ENCODE results near the gene UPF1. TPM values are rescaled to one million over a fixed set of nuclear protein-coding genes. Genes with fewer than 3 reads are reported as not detected.

Gene UPF1
- total and polyA plus RNA-seq, 10 donors = 31.2 to 161 (median 84.4) TPM

- TF ChIP-seq, protein P1, sequence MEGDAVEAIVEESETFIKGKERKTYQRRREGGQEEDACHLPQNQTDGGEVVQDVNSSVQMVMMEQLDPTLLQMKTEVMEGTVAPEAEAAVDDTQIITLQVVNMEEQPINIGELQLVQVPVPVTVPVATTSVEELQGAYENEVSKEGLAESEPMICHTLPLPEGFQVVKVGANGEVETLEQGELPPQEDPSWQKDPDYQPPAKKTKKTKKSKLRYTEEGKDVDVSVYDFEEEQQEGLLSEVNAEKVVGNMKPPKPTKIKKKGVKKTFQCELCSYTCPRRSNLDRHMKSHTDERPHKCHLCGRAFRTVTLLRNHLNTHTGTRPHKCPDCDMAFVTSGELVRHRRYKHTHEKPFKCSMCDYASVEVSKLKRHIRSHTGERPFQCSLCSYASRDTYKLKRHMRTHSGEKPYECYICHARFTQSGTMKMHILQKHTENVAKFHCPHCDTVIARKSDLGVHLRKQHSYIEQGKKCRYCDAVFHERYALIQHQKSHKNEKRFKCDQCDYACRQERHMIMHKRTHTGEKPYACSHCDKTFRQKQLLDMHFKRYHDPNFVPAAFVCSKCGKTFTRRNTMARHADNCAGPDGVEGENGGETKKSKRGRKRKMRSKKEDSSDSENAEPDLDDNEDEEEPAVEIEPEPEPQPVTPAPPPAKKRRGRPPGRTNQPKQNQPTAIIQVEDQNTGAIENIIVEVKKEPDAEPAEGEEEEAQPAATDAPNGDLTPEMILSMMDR (IDR thresholded peaks at IDR 0.05 in 8 of 11, conservative IDR thresholded peaks at IDR 0.05 in 3 of 11) = peak in 7 of 11 experiments; percentile 9 to 39 (median 27)
- peak in 1 of 3 donors; percentile 12 for TF ChIP-seq POLR2AphosphoS5 (IDR thresholded peaks at IDR 0.05)
- no peak for TF ChIP-seq POLR2A (IDR thresholded peaks at IDR 0.05)
- intact Hi-C loops (cut with DNase I; ENCODE audit: low total_unique reads) = no loop called here
- H3K9me3 ChIP-seq = no peaks in the 10 kb centered on the region
- H3K4me3 ChIP-seq = peak overlapping the region; percentile 12 to 67 (median 33)
- peaks cover 0 to 23% (median 16%) of the 10 kb centered on the region in 6 donors for H3K36me3 ChIP-seq
- 1 to 2% (median 1%) methylated on average over 26 to 72 of the region's 72 CpGs for WGBS, 5 donors
- DNase-seq = peak; percentile 75
- H3K27me3 ChIP-seq (replicated peaks in 1 of 7) = peaks cover 4 to 58% (median 28%) of the 10 kb centered on the region in 7 donors
- H3K4me1 ChIP-seq = peaks cover 7 to 29% (median 17%) of the 10 kb centered on the region in 6 donors
- H3K27ac ChIP-seq = no peak overlapping the region
These were observed 63.5 kb downstream of the UPF1 start for GRCh38 chr19:18895038-18895823.

- H3K4me1 ChIP-seq = peaks cover 7 to 29% (median 17%) of the 10 kb centered on the region in 6 donors
- H3K27ac ChIP-seq = no peak within 1 kb of the TSS
- DNase-seq = no peak
- intact Hi-C loops (cut with DNase I; ENCODE audit: low total_unique reads) = no loop called here
- peaks cover 0 to 29% (median 22%) of the 10 kb centered on the region in 6 donors for H3K36me3 ChIP-seq
- 0 to 1% (median 1%) methylated on average over 37 to 89 of the region's 89 CpGs; no CpG with 5 or more reads in 1 of the 5 donors for WGBS, 5 donors
- H3K27me3 ChIP-seq (replicated peaks in 1 of 7) = peaks cover 4 to 58% (median 28%) of the 10 kb centered on the region in 7 donors
- H3K9me3 ChIP-seq = no peaks in the 10 kb centered on the region
- no peak for TF ChIP-seq POLR2AphosphoS5 (IDR thresholded peaks at IDR 0.05)
- TF ChIP-seq POLR2A (IDR thresholded peaks at IDR 0.05) = no peak
- TF ChIP-seq, protein P1 (IDR thresholded peaks at IDR 0.05 in 8 of 11, conservative IDR thresholded peaks at IDR 0.05 in 3 of 11) = no peak
- peak within 1 kb of the TSS; percentile 12 to 67 (median 33) for H3K4me3 ChIP-seq
These were observed 64.1 kb downstream of the UPF1 start, which contains the start of gene CERS1 for GRCh38 chr19:18895824-18896341. CERS1 (minus strand) TSS chr19:18896158; CDS start chr19:18896072, 86 bp downstream.

- TF ChIP-seq POLR2A (IDR thresholded peaks at IDR 0.05) (no peak), POLR2AphosphoS5 (IDR thresholded peaks at IDR 0.05) (peak in 1 of 3 donors; percentile 7)
- TF ChIP-seq, protein P1 (IDR thresholded peaks at IDR 0.05 in 8 of 11, conservative IDR thresholded peaks at IDR 0.05 in 3 of 11) = no peak
- 19 to 23% (median 20%) methylated on average over 18 to 33 of the region's 33 CpGs for WGBS, 5 donors
- H3K27ac ChIP-seq = no peak overlapping the region
- H3K4me1 ChIP-seq = peaks cover 7 to 29% (median 17%) of the 10 kb centered on the region in 6 donors
- H3K27me3 ChIP-seq (replicated peaks in 1 of 7) = peaks cover 4 to 58% (median 28%) of the 10 kb centered on the region in 7 donors
- DNase-seq = peak; percentile 61
- peaks cover 0 to 35% (median 28%) of the 10 kb centered on the region in 6 donors for H3K36me3 ChIP-seq
- peak overlapping the region in 3 of 8 donors; percentile 9 to 67 (median 22) for H3K4me3 ChIP-seq
- H3K9me3 ChIP-seq = no peaks in the 10 kb centered on the region
- intact Hi-C loops (cut with DNase I; ENCODE audit: low total_unique reads) = no loop called here
These were observed 64.7 kb downstream of the UPF1 start for GRCh38 chr19:18896421-18896841.

All from spleen (tissue), 11 donors.